Neural progenitor cell (in vitro differentiated cells): ENCODE data around the gene PLD4. TPM values are rescaled to one million over a fixed set of nuclear protein-coding genes. Genes with fewer than 3 reads are reported as not detected.
"Not testable (repeated sequence)": the region's sequence is repeated elsewhere in the genome, so short reads cannot be mapped to it uniquely, and the experiment has no call there.

Experiments
- DNase-seq: peaks from one replicate; pipeline ENCODE4 v3.0.0-alpha.2; 2016; ENCODE audit warnings: low spot score
- H2AFZ ChIP-seq: fragments of 200-600 bp; sonication (generic); replicated peaks from 2 replicates; pipeline ENCODE4 v1.6.1; 2016; ENCODE audit warnings: antibody characterized with exemption
- H3F3A ChIP-seq: fragments of 200-600 bp; sonication (generic); 2 replicates; pipeline ENCODE4 v1.6.1; 2016; ENCODE audit warnings: antibody characterized with exemption, low read depth
- H3K27ac ChIP-seq: fragments of 200-600 bp; sonication (generic); 2 replicates; pipeline ENCODE4 v1.5.1; 2016; ENCODE audit warnings: mild to moderate bottlenecking
- H3K27me3 ChIP-seq: fragments of 200-600 bp; sonication (generic); 2 replicates; pipeline ENCODE4 v1.6.1; 2016; ENCODE audit warnings: mild to moderate bottlenecking, moderate library complexity
- H3K36me3 ChIP-seq: fragments of 200-600 bp; sonication (generic); 2 replicates; pipeline ENCODE4 v1.5.1; 2016
- H3K4me1 ChIP-seq: fragments of 200-600 bp; sonication (generic); 2 replicates; pipeline ENCODE4 v1.6.1; 2016; ENCODE audit warnings: mixed run types
- H3K4me2 ChIP-seq: fragments of 200-600 bp; sonication (generic); 2 replicates; pipeline ENCODE4 v1.6.1; 2016
- H3K4me3 ChIP-seq: fragments of 200-600 bp; sonication (generic); 2 replicates; pipeline ENCODE4 v1.5.1; 2016
- H3K79me2 ChIP-seq: fragments of 200-600 bp; sonication (generic); 2 replicates; pipeline ENCODE4 v1.6.1; 2016; ENCODE audit warnings: low read depth
- H3K9ac ChIP-seq: fragments of 200-600 bp; sonication (generic); 2 replicates; pipeline ENCODE4 v1.6.1; 2016
- H3K9me3 ChIP-seq: fragments of 200-600 bp; sonication (generic); 2 replicates; pipeline ENCODE4 v1.5.1; 2016; ENCODE audit warnings: low read depth
- H4K20me1 ChIP-seq: fragments of 200-600 bp; sonication (generic); 2 replicates; pipeline ENCODE4 v1.6.1; 2016; ENCODE audit warnings: low read depth
- H3K27ac Mint-ChIP-seq: 3 replicates; pipeline ENCODE4 v1.8.0; 2021; ENCODE audit warnings: mixed read lengths
- H3K27me3 Mint-ChIP-seq: 2 replicates; pipeline ENCODE4 v1.8.0; 2022; ENCODE audit warnings: low read depth, mild to moderate bottlenecking, inconsistent platforms, moderate library complexity, mixed read lengths; ENCODE audit not compliant: insufficient read depth
- H3K36me3 Mint-ChIP-seq: 3 replicates; pipeline ENCODE4 v1.8.0; 2021; ENCODE audit warnings: mixed read lengths
- H3K4me1 Mint-ChIP-seq: 3 replicates; pipeline ENCODE4 v1.8.0; 2021; ENCODE audit warnings: mixed read lengths
- H3K4me3 Mint-ChIP-seq: 3 replicates; pipeline ENCODE4 v1.8.0; 2021; ENCODE audit warnings: mild to moderate bottlenecking, moderate library complexity, mixed read lengths
- H3K9me3 Mint-ChIP-seq: 3 replicates; pipeline ENCODE4 v1.8.0; 2020; ENCODE audit warnings: mixed read lengths
- CTCF ChIP-seq: fragments of 200-600 bp; sonication (generic); IDR thresholded peaks from 2 replicates; pipeline ENCODE4 v1.5.1; 2017; ENCODE audit warnings: antibody characterized with exemption, mild to moderate bottlenecking
- EZH2 ChIP-seq: fragments of 200-600 bp; sonication (generic); IDR thresholded peaks from 2 replicates; pipeline ENCODE4 v1.6.1; 2017; ENCODE audit warnings: antibody characterized with exemption, mild to moderate bottlenecking, moderate library complexity
- EZH2phosphoT487 ChIP-seq: fragments of 200-600 bp; sonication (generic); IDR thresholded peaks from 2 replicates; pipeline ENCODE4 v1.6.1; 2017; ENCODE audit warnings: antibody characterized with exemption
- total RNA-seq: library from RNA; depleted of rRNA; stranded (reverse); fragments of >200 nt; gene quantifications from 2 replicates; pipeline ENCODE4 v1.2.3, GENCODE V29; 2015; ENCODE audit warnings: low replicate concordance

PLD4 gene
- total RNA-seq, 1 donor from 2014 or later, result not detected

GRCh38 chr14:104887623-104888488 is 36.8 kb upstream of the PLD4 start:
- H3K36me3 Mint-ChIP-seq, result no peaks in the 10 kb centered on the region
- H3F3A ChIP-seq, result no peaks in the 10 kb centered on the region
- H3K27ac ChIP-seq, result no peak overlapping the region
- no peaks in the 10 kb centered on the region for H4K20me1 ChIP-seq
- H3K4me3 ChIP-seq, result no peak overlapping the region
- no peaks in the 10 kb centered on the region for H3K79me2 ChIP-seq
- H3K27me3 Mint-ChIP-seq, result peaks cover 2% of the 10 kb centered on the region
- no peak overlapping the region for H2AFZ ChIP-seq
- H3K9me3 Mint-ChIP-seq, result no peaks in the 10 kb centered on the region
- H3K4me1 Mint-ChIP-seq, result no peaks in the 10 kb centered on the region
- H3K9ac ChIP-seq, result no peak overlapping the region
- H3K36me3 ChIP-seq, result no peaks in the 10 kb centered on the region
- no peaks in the 10 kb centered on the region for H3K27me3 ChIP-seq
- H3K4me2 ChIP-seq, result no peak overlapping the region
- H3K4me1 ChIP-seq, result peaks cover 7% of the 10 kb centered on the region
- TF ChIP-seq CTCF (no peak), EZH2phosphoT487 (no peak), EZH2 (no peak)
- H3K4me3 Mint-ChIP-seq, result no peak overlapping the region
- no peak for DNase-seq
- no peaks in the 10 kb centered on the region for H3K9me3 ChIP-seq
- no peak overlapping the region for H3K27ac Mint-ChIP-seq

DNA sequence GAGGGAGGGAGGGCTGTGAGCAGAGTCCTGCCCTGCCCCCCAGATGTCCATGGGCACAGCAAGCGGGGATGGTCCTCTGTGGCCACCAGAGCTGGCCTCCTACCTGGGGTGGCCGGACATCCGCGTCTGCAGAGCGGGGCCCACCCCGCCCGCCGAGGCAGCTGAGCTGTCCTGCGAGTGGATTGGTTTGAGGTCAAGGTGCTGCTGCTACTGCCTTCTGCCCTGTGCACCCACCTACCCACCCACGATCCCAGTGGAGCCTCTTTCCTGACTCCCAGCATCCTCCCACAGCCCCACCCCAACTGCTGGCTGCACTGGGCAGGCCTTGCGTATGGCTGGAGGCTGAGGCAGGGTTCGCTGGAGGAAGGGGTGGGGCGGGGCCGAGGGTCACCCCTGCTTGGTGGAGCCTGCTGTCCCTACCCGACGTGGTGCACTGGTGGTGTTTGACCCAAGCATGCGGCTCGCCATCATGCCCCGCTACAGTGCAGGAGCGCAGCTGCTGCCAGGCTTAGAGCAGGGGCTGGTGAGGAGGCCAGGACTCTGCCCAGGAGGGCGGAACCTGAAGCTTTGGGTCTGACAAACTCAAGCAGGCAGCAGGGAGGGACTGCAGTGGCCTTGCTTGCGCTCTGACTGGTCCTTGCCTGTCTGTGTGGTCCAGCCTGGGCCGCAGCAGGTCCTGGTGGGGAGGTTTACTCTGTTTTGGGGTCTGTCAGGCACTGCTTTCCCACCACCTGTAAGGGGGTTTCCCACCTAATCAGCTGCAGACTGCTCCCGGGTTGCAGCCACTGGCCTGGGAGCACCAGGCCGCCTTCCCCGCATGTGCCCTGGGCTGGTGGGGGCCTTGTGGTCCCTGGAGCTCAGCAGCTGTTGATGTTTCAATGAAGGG is 35.9 kb upstream of the PLD4 start:
- Histone ChIP-seq H2AFZ (no peak overlapping the region), H3K4me3 (no peak overlapping the region), H3K79me2 (no peaks in the 10 kb centered on the region), H3K9ac (no peak overlapping the region), H3K9me3 (no peaks in the 10 kb centered on the region), H3K4me2 (no peak overlapping the region), H3F3A (no peaks in the 10 kb centered on the region), H3K4me1 (peaks cover 7% of the 10 kb centered on the region), H3K36me3 (no peaks in the 10 kb centered on the region), H4K20me1 (no peaks in the 10 kb centered on the region), H3K27ac (no peak overlapping the region), H3K27me3 (no peaks in the 10 kb centered on the region)
- TF ChIP-seq CTCF (no peak), EZH2phosphoT487 (no peak), EZH2 (no peak)
- Mint-ChIP-seq H3K27ac (no peak overlapping the region), H3K36me3 (no peaks in the 10 kb centered on the region), H3K4me3 (no peak overlapping the region), H3K4me1 (no peaks in the 10 kb centered on the region), H3K27me3 (peaks cover 2% of the 10 kb centered on the region), H3K9me3 (no peaks in the 10 kb centered on the region)
- DNase-seq, result no peak

GRCh38 chr14:104889375-104889757 is 35.3 kb upstream of the PLD4 start:
- no peaks in the 10 kb centered on the region for H4K20me1 ChIP-seq
- H3F3A ChIP-seq, result no peaks in the 10 kb centered on the region
- Mint-ChIP-seq H3K27me3 (peaks cover 2% of the 10 kb centered on the region), H3K4me1 (no peaks in the 10 kb centered on the region), H3K4me3 (no peak overlapping the region), H3K9me3 (no peaks in the 10 kb centered on the region), H3K36me3 (no peaks in the 10 kb centered on the region), H3K27ac (no peak overlapping the region)
- no peak overlapping the region for H3K27ac ChIP-seq
- TF ChIP-seq EZH2phosphoT487, result no peak
- TF ChIP-seq EZH2, result no peak
- TF ChIP-seq CTCF, result no peak
- no peak overlapping the region for H3K4me3 ChIP-seq
- no peak overlapping the region for H3K4me2 ChIP-seq
- H2AFZ ChIP-seq, result no peak overlapping the region
- DNase-seq, result peak; percentile 42
- no peaks in the 10 kb centered on the region for H3K27me3 ChIP-seq
- H3K79me2 ChIP-seq, result no peaks in the 10 kb centered on the region
- H3K36me3 ChIP-seq, result no peaks in the 10 kb centered on the region
- H3K4me1 ChIP-seq, result peaks cover 7% of the 10 kb centered on the region
- no peaks in the 10 kb centered on the region for H3K9me3 ChIP-seq
- no peak overlapping the region for H3K9ac ChIP-seq

- H3K9me3 ChIP-seq, DNase-seq, H3K4me3 Mint-ChIP-seq, H3K27ac ChIP-seq, H3K36me3 Mint-ChIP-seq, H3K27me3 ChIP-seq, H3K79me2 ChIP-seq, H2AFZ ChIP-seq, H3K4me3 ChIP-seq, H3K9me3 Mint-ChIP-seq, H3F3A ChIP-seq, H3K4me1 ChIP-seq, H3K9ac ChIP-seq, H3K27ac Mint-ChIP-seq, H3K4me2 ChIP-seq, H3K27me3 Mint-ChIP-seq, H3K36me3 ChIP-seq, H3K4me1 Mint-ChIP-seq, H4K20me1 ChIP-seq: not testable (repeated sequence)
Measured at GRCh38 chr14:104890292-104890691, 34.4 kb upstream of the PLD4 start.
